H1 (cell line): ENCODE measurements around the gene ACOT7. TPM values are rescaled to one million over a fixed set of nuclear protein-coding genes. Genes with fewer than 3 reads are reported as not detected.
A peak's percentile ranks its signal among the peaks of the same experiment; 100 is the strongest.

Experiments used
- CTCF ChIA-PET: fragments of 300-600 bp; sonication (Branson Sonifier 250); formaldehyde crosslinking; loops from one replicate; lab custom pipeline; 2021; ENCODE audit not compliant: partially characterized antibody; lab: Charles Lee
- POLR2A ChIA-PET: fragments of 300-600 bp; sonication (Branson Sonifier 250); formaldehyde crosslinking; loops from one replicate; lab custom pipeline; 2021; ENCODE audit warnings: inconsistent platforms; ENCODE audit not compliant: partially characterized antibody; lab: Charles Lee
- DNase-seq, 2 experiments: peaks; one replicate each; pipeline versions ENCODE4 v3.0.0 to v3.0.0-alpha.2; 2010 to 2022; ENCODE audit warnings: low spot score in 2 of 2, low read depth in 1 of 2, mixed read lengths in 1 of 2
- FAIRE-seq: peaks from 2 replicates; lab custom pipeline; 2011; peaks lifted over from hg19 to GRCh38; lab: Jason Lieb, UNC
- H2AFZ ChIP-seq: 2 replicates; pipeline ENCODE4 v1.8.1; 2012; ENCODE audit warnings: low read length, inconsistent platforms
- H2AK5ac ChIP-seq: 2 replicates; pipeline ENCODE4 v1.6.1; 2013; ENCODE audit warnings: low read depth, low read length
- H2BK120ac ChIP-seq: replicated peaks from 2 replicates; pipeline ENCODE3; 2013; ENCODE audit warnings: low read depth, low read length, inconsistent platforms
- H2BK12ac ChIP-seq: 2 replicates; pipeline ENCODE4 v1.6.1; 2013; ENCODE audit warnings: low read depth, low read length
- H2BK15ac ChIP-seq: 2 replicates; pipeline ENCODE4 v1.6.1; 2013; ENCODE audit warnings: low read length
- H2BK20ac ChIP-seq: 2 replicates; pipeline ENCODE4 v1.6.1; 2013; ENCODE audit warnings: low read length
- H2BK5ac ChIP-seq: 2 replicates; pipeline ENCODE4 v1.6.1; 2013; ENCODE audit warnings: low read depth, low read length
- H3K14ac ChIP-seq: 2 replicates; pipeline ENCODE4 v1.6.1; 2013; ENCODE audit warnings: inconsistent platforms; ENCODE audit not compliant: insufficient read length
- H3K18ac ChIP-seq: 2 replicates; pipeline ENCODE4 v1.6.1; 2013; ENCODE audit warnings: low read length; ENCODE audit errors: extremely low read depth
- H3K23ac ChIP-seq: 2 replicates; pipeline ENCODE4 v1.6.1; 2013; ENCODE audit warnings: inconsistent platforms; ENCODE audit not compliant: insufficient read length
- H3K23me2 ChIP-seq: 2 replicates; pipeline ENCODE4 v1.6.1; 2013; ENCODE audit warnings: low read depth, low read length
- H3K27ac ChIP-seq: 2 replicates; pipeline ENCODE4 v1.6.1; 2011; ENCODE audit warnings: low read depth, low read length, inconsistent platforms
- H3K27me3 ChIP-seq, 4 experiments: replicated peaks in 1 of 4; 1 replicate in 1 of 4; 2 replicates in 3 of 4; pipeline versions ENCODE4 v1.6.1 to v1.8.1; 2011 to 2013; ENCODE audit warnings: low read length in 3 of 4, mild to moderate bottlenecking in 3 of 4, inconsistent platforms in 2 of 4, mixed read lengths in 2 of 4, moderate library complexity in 1 of 4; ENCODE audit not compliant: control insufficient read depth in 3 of 4, insufficient read depth in 3 of 4; ENCODE audit errors: extremely low read depth in 1 of 4
- H3K36me3 ChIP-seq, 4 experiments: 2 replicates each; pipeline versions ENCODE4 v1.6.1 to v1.8.1; 2011 to 2013; ENCODE audit warnings: mild to moderate bottlenecking in 4 of 4, low read length in 3 of 4, moderate library complexity in 2 of 4, control low read depth in 1 of 4, inconsistent platforms in 1 of 4; ENCODE audit not compliant: insufficient read depth in 4 of 4, control insufficient read depth in 2 of 4
- H3K4ac ChIP-seq: replicated peaks from 2 replicates; pipeline ENCODE3; 2013; ENCODE audit warnings: low read length, low read depth, mixed read lengths, inconsistent platforms; ENCODE audit not compliant: insufficient read length
- H3K4me1 ChIP-seq, 4 experiments: replicated peaks in 1 of 4; 1 replicate in 1 of 4; 2 replicates in 3 of 4; pipeline versions ENCODE4 v1.6.1 to v1.8.1; 2011 to 2013; ENCODE audit warnings: low read length in 3 of 4, inconsistent platforms in 2 of 4, mixed read lengths in 1 of 4; ENCODE audit not compliant: insufficient read depth in 4 of 4, control insufficient read depth in 3 of 4
- H3K4me2 ChIP-seq, 2 experiments: 2 replicates each; pipeline versions ENCODE4 v1.6.1 to v1.8.1; 2011 to 2013; ENCODE audit warnings: low read depth in 2 of 2, low read length in 2 of 2, control low read depth in 1 of 2, inconsistent platforms in 1 of 2, mild to moderate bottlenecking in 1 of 2; ENCODE audit not compliant: insufficient read depth in 1 of 2
- H3K4me3 ChIP-seq, 4 experiments: fragments of 200-600, 300-600 bp in 1 of 4; sonication (generic), shearing (Covaris generic), sonication (Bioruptor Twin) in 1 of 4; 2 replicates each; pipeline versions ENCODE4 v1.5.1 to v1.8.1; 2011 to 2016; ENCODE audit warnings: low read length in 4 of 4, low read depth in 3 of 4, control low read depth in 2 of 4, inconsistent platforms in 2 of 4, mild to moderate bottlenecking in 2 of 4, mixed read lengths in 1 of 4, moderate library complexity in 1 of 4; ENCODE audit not compliant: insufficient read depth in 2 of 4; ENCODE audit errors: extremely low read depth in 1 of 4
- H3K56ac ChIP-seq: replicated peaks from 2 replicates; pipeline ENCODE3; 2013; ENCODE audit warnings: low read depth, mild to moderate bottlenecking, mixed read lengths, low read length, inconsistent platforms; ENCODE audit not compliant: insufficient read length
- H3K79me1 ChIP-seq: 2 replicates; pipeline ENCODE4 v1.6.1; 2013; ENCODE audit warnings: low read depth, low read length, control low read depth
- H3K79me2 ChIP-seq, 2 experiments: 2 replicates each; pipeline versions ENCODE4 v1.6.1 to v1.8.1; 2012 to 2013; ENCODE audit warnings: low read length in 2 of 2, mild to moderate bottlenecking in 2 of 2, inconsistent platforms in 1 of 2; ENCODE audit not compliant: insufficient read depth in 2 of 2, control insufficient read depth in 1 of 2
- H3K9ac ChIP-seq, 4 experiments: replicated peaks in 1 of 4; 1 replicate in 1 of 4; 2 replicates in 3 of 4; pipeline versions ENCODE4 v1.6.1 to v1.8.1; 2011 to 2013; ENCODE audit warnings: low read depth in 3 of 4, low read length in 3 of 4, control low read depth in 2 of 4, mild to moderate bottlenecking in 2 of 4, moderate library complexity in 2 of 4, inconsistent platforms in 1 of 4; ENCODE audit errors: extremely low read depth in 1 of 4
- H3K9me3 ChIP-seq, 2 experiments: 2 replicates each; pipeline versions ENCODE4 v1.6.1 to v1.8.1; 2012 to 2013; ENCODE audit warnings: mild to moderate bottlenecking in 2 of 2, moderate library complexity in 2 of 2, control low read depth in 1 of 2, inconsistent platforms in 1 of 2, low read depth in 1 of 2, low read length in 1 of 2, mixed read lengths in 1 of 2; ENCODE audit not compliant: insufficient read depth in 2 of 2
- H4K20me1 ChIP-seq, 2 experiments: replicated peaks in 1 of 2; 2 replicates each; pipeline versions ENCODE3 to v1.8.1; 2011 to 2013; ENCODE audit warnings: inconsistent platforms in 2 of 2, low read length in 2 of 2, mild to moderate bottlenecking in 1 of 2; ENCODE audit not compliant: insufficient read depth in 2 of 2, control insufficient read depth in 1 of 2
- H4K5ac ChIP-seq: 2 replicates; pipeline ENCODE4 v1.6.1; 2013; ENCODE audit warnings: low read length, low read depth, mixed read lengths, inconsistent platforms; ENCODE audit not compliant: insufficient read length
- H4K8ac ChIP-seq: 2 replicates; pipeline ENCODE4 v1.8.0; 2013; ENCODE audit warnings: mild to moderate bottlenecking, moderate library complexity, low read length, inconsistent platforms; ENCODE audit not compliant: insufficient read depth; ENCODE audit errors: extremely low read depth
- H4K91ac ChIP-seq: replicated peaks from 2 replicates; pipeline ENCODE3; 2013; ENCODE audit warnings: low read length, mixed read lengths, inconsistent platforms; ENCODE audit not compliant: insufficient read length
- CEBPB ChIP-seq: IDR thresholded peaks from 2 replicates; pipeline ENCODE4 v1.6.1; 2012; ENCODE audit warnings: low read depth, low read length
- E2F6 ChIP-seq: IDR thresholded peaks from 2 replicates; pipeline ENCODE4 v1.6.1; 2012; ENCODE audit warnings: inconsistent platforms
- EZH2 ChIP-seq: fragments of 200-600 bp; sonication (generic); IDR thresholded peaks from 2 replicates; pipeline ENCODE4 v1.7.1; 2012; ENCODE audit warnings: low read depth, mild to moderate bottlenecking, moderate library complexity, low read length, inconsistent platforms; ENCODE audit not compliant: severe bottlenecking
- HDAC2 ChIP-seq, 2 experiments: fragments of 300-600 bp in 1 of 2; sonication (generic) in 1 of 2; IDR thresholded peaks; 2 replicates each; pipeline ENCODE4 v1.6.1; 2011 to 2012; ENCODE audit warnings: low read depth in 2 of 2, low read length in 2 of 2, mild to moderate bottlenecking in 2 of 2, moderate library complexity in 2 of 2, borderline replicate concordance in 1 of 2, inconsistent platforms in 1 of 2
- KDM4A ChIP-seq: IDR thresholded peaks from one replicate; pipeline ENCODE4 v1.7.1; 2012; ENCODE audit warnings: low read depth, mild to moderate bottlenecking, moderate library complexity, low read length, inconsistent platforms; ENCODE audit not compliant: severe bottlenecking
- NRF1 ChIP-seq: IDR thresholded peaks from 2 replicates; pipeline ENCODE4 v1.6.1; 2011; ENCODE audit warnings: mild to moderate bottlenecking, low read depth, low read length, improper control_type of control experiment
- SIN3A ChIP-seq, 2 experiments: IDR thresholded peaks in 1 of 2; conservative IDR thresholded peaks in 1 of 2; 2 replicates each; pipeline ENCODE4 v1.6.1; 2011 to 2012; ENCODE audit warnings: low read length in 2 of 2, improper control_type of control experiment in 1 of 2, low read depth in 1 of 2, mild to moderate bottlenecking in 1 of 2
- SIRT6 ChIP-seq: IDR thresholded peaks from one replicate; pipeline ENCODE4 v1.7.1; 2012; ENCODE audit warnings: low read length, inconsistent platforms
- SP4 ChIP-seq: IDR thresholded peaks from 2 replicates; pipeline ENCODE4 v1.6.1; 2012; ENCODE audit warnings: low read length, inconsistent platforms
- WGBS, 2 experiments: shearing (Covaris generic) in 1 of 2; methylation state at CpG; one replicate each; pipeline versions ENCODE4 v1.1.6 to v1.1.7; 2013 to 2015; ENCODE audit warnings: low lambda C conversion rate in 2 of 2, mixed read lengths in 2 of 2, inconsistent platforms in 1 of 2, low coverage in 1 of 2, missing lambda C conversion rate in 1 of 2; ENCODE audit not compliant: insufficient replicate concordance in 2 of 2, insufficient coverage in 1 of 2, insufficient read length in 1 of 2; ENCODE audit errors: extremely low coverage in 1 of 2, missing lambda C conversion rate in 1 of 2; 5-methylcytosine and 5-hydroxymethylcytosine counted together
- polyA plus RNA-seq, 7 experiments: library from polyadenylated mRNA; depleted of rRNA in 3 of 7; stranded (reverse) in 5 of 7; unstranded in 2 of 7; fragments of >200 nt in 5 of 7; fragments of 200-250 nt in 2 of 7; gene quantifications; 1 replicate in 5 of 7; 2 replicates in 1 of 7; 4 replicates in 1 of 7; pipeline versions ENCODE4 v1.2.1 to v1.2.3, GENCODE V29; 2011 to 2013; ENCODE audit warnings: missing spikeins in 2 of 7, mixed read lengths in 2 of 7
- total RNA-seq: library from RNA; stranded (reverse); fragmentation: NEBNext Ultra II Directional; extraction: Animal tissue kit (Norgen Biotek cat#: 25700); gene quantifications from 2 replicates; pipeline ENCODE4 v1.2.1, GENCODE V29; 2021

The ACOT7 gene
- total and polyA plus RNA-seq, 2 of the 8 experiments (the other 6 are each of a cell fraction or from before 2014, with no cell fraction given): 151 to 214 TPM

DNA sequence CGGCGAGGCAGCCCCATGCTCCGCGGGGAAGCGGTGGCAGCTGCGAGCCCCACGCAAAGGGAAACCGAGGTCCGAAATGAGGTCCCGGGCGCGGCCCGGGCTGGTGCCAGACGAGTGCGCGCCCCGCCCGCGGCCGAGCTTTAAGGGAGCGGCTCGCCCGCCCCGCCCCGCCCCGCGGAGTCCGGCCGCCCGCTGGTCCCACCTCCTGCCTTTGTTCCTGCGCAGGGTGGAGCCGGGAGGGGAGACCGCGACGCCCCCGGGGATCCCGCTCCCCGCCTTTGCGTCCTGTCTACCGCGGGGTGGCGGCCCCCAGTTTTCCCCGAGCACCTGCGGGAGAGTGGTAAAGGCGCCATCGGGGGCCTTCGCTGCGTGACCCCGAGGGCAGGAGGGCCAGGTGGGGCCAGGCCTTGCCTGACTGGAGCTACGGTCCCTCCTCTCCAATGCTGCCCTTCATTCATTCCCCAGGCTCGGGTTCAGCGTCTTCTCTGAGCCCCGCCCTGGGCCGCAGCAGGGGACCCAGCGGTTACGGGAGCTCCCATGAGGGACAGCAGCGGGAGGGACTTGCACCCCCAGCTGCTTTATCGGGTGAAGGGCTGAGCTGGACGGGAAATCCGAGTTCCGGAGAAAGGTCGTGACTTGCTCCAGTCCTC lies 26.4 kb upstream of the ACOT7 start, which contains the start of gene HES2:
Gene HES2 (minus strand): TSS at position 116 of the 650 bp plus-strand sequence. CDS start 99 bp downstream, at position 17.
- H3K36me3 ChIP-seq: peaks cover 0 to 11% (median 0%) of the 10 kb centered on the region in 4 experiments; a peak in 1 of 8 replicates
- 4% methylated on average over 27 of the region's 62 CpGs; no CpG with 5 or more reads in 1 of the 2 experiments for WGBS, 2 experiments
- no peaks in the 10 kb centered on the region for H3K79me1 ChIP-seq
- no peak within 1 kb of the TSS for H2AK5ac ChIP-seq
- H3K4ac ChIP-seq: no peak within 1 kb of the TSS
- no peak within 1 kb of the TSS; the same call in 1 of the 2 replicates for H2AFZ ChIP-seq
- peaks cover under 1 to 30% (median 11%) of the 10 kb centered on the region in 4 experiments for H3K4me1 ChIP-seq
- peaks cover 69 to 97% (median 91%) of the 10 kb centered on the region in 4 experiments for H3K27me3 ChIP-seq
- peaks cover 16% of the 10 kb centered on the region; the same call in 1 of the 2 replicates for H3K23me2 ChIP-seq
- no peak within 1 kb of the TSS for H4K91ac ChIP-seq
- DNase-seq (peak in 1 of 2 experiments; percentile 82), FAIRE-seq (no peak)
- peak within 1 kb of the TSS; percentile 32 to 60 (median 38) for H3K4me3 ChIP-seq
- no peak within 1 kb of the TSS for H2BK20ac ChIP-seq
- H3K79me2 ChIP-seq: no peaks in the 10 kb centered on the region
- H2BK15ac ChIP-seq: peak within 1 kb of the TSS; percentile 46; the same call in 1 of the 2 replicates
- no peak within 1 kb of the TSS for H2BK120ac ChIP-seq
- no peak within 1 kb of the TSS for H3K23ac ChIP-seq
- H4K20me1 ChIP-seq: peaks cover 0 to 9% of the 10 kb centered on the region in 2 experiments
- ChIA-PET POLR2A (interaction anchor here (0.6 to 2.5 kb wide), 8 partner anchors 8 to 183 kb away, joined by 3 to 8 read pairs (median 4); partner anchors contain the start of gene ACOT7), CTCF (interaction anchor here (0.6 to 58.4 kb wide), 14 partner anchors 14 to 214 kb away, joined by 3 to 1769 read pairs (median 6); partner anchors contain the start of gene RNF207)
- H3K9me3 ChIP-seq: no peaks in the 10 kb centered on the region
- no peak within 1 kb of the TSS for H3K56ac ChIP-seq
- H3K4me2 ChIP-seq: peak within 1 kb of the TSS; percentile 72 to 86
- H4K8ac ChIP-seq: peak within 1 kb of the TSS; percentile 31; the same call in 1 of the 2 replicates
- no peak within 1 kb of the TSS for H3K14ac ChIP-seq
- H3K27ac ChIP-seq: no peak within 1 kb of the TSS
- H3K18ac ChIP-seq: peak within 1 kb of the TSS; percentile 32
- no peak within 1 kb of the TSS for H4K5ac ChIP-seq
- no peak within 1 kb of the TSS for H2BK5ac ChIP-seq
- no peak within 1 kb of the TSS for H3K9ac ChIP-seq
- H2BK12ac ChIP-seq: 0 out of 2 replicates have a peak within 1 kb of the TSS, but pooled peaks have one; percentile 71
- TF ChIP-seq SP4 (no peak), EZH2 (peak; percentile 17), CEBPB (no peak), SIRT6 (no peak), NRF1 (no peak), KDM4A (peak; percentile 49), SIN3A (conservative IDR thresholded peaks at IDR 0.05 in 1 of 2, IDR thresholded peaks at IDR 0.05 in 1 of 2; ENCODE audit: low read depth in 1 of 2, low read length in 2 of 2) (0 out of 4 replicates have a peak, but pooled peaks of 1 of the 2 experiments have one; percentile 27), E2F6 (0 out of 2 replicates have a peak, but pooled peaks have one; percentile 20), HDAC2 (IDR thresholded peaks at IDR 0.05; ENCODE audit: borderline replicate concordance in 1 of 2, low read depth in 2 of 2, low read length in 2 of 2) (no peak)
